Loucy (cell line): ENCODE results near the gene CRYL1.

Experiments used
- CTCF ChIP-seq: fragments of 200-600 bp; sonication (generic); conservative IDR thresholded peaks from 2 replicates; pipeline ENCODE4 v1.5.1; 2014; ENCODE audit warnings: mild to moderate bottlenecking, antibody characterized with exemption, low read length
- EZH2phosphoT487 ChIP-seq: fragments of 200-600 bp; IDR thresholded peaks from 2 replicates; pipeline ENCODE4 v1.6.1; 2018; ENCODE audit warnings: antibody characterized with exemption, mild to moderate bottlenecking, moderate library complexity, borderline replicate concordance

GRCh38 chr13:20407759-20408158 is 117.9 kb downstream of the CRYL1 start:
- TF ChIP-seq CTCF (no peak), EZH2phosphoT487 (no peak)
